HEK293 (cell line): ENCODE measurements around the gene SLC38A3.

ENCODE experiments used
- MZF1 ChIP-seq: fragments of 450-650 bp; formaldehyde crosslinking; IDR thresholded peaks from 2 replicates; pipeline ENCODE4 v1.5.1; 2017; ENCODE audit warnings: missing biosample characterization, missing genetic modification characterization, borderline replicate concordance
- ZBTB7A ChIP-seq: fragments of 450-650 bp; formaldehyde crosslinking; IDR thresholded peaks from 2 replicates; pipeline ENCODE4 v1.5.1; 2016; ENCODE audit warnings: low read depth, missing biosample characterization, missing genetic modification characterization
- ZEB2 ChIP-seq: fragments of 450-650 bp; formaldehyde crosslinking; IDR thresholded peaks from 2 replicates; pipeline ENCODE4 v1.5.1; 2016; ENCODE audit warnings: missing biosample characterization, missing genetic modification characterization
- ZNF274 ChIP-seq, 2 experiments: fragments of 200-500 bp in 1 of 2; fragments of 450-650 bp in 1 of 2; sonication (Bioruptor generic) in 1 of 2; formaldehyde crosslinking in 1 of 2; IDR thresholded peaks; 2 replicates each; pipeline versions ENCODE4 v1.5.1 to v1.6.1; 2014 to 2016; ENCODE audit warnings: borderline replicate concordance in 1 of 2, inconsistent platforms in 1 of 2, low read length in 1 of 2, missing biosample characterization in 1 of 2, missing genetic modification characterization in 1 of 2
- ZNF501 ChIP-seq: fragments of 450-650 bp; formaldehyde crosslinking; IDR thresholded peaks from 2 replicates; pipeline ENCODE4 v1.5.1; 2016; ENCODE audit warnings: missing biosample characterization, missing genetic modification characterization
- ZNF549 ChIP-seq: fragments of 450-650 bp; IDR thresholded peaks from 2 replicates; pipeline ENCODE4 v1.5.1; 2018; ENCODE audit warnings: missing biosample characterization, missing genetic modification characterization, mild to moderate bottlenecking, inconsistent platforms, moderate library complexity
- ZNF624 ChIP-seq: fragments of 450-650 bp; formaldehyde crosslinking; IDR thresholded peaks from 2 replicates; pipeline ENCODE4 v1.5.1; 2017; ENCODE audit warnings: missing biosample characterization, missing genetic modification characterization
- TF ChIP-seq, protein P1 (sequence below): fragments of 450-650 bp; formaldehyde crosslinking; conservative IDR thresholded peaks from 2 replicates; pipeline ENCODE4 v1.5.1; 2016; ENCODE audit warnings: low read depth, missing biosample characterization, missing genetic modification characterization
- TF ChIP-seq, protein P2 (sequence below): fragments of 450-650 bp; formaldehyde crosslinking; IDR thresholded peaks from 2 replicates; pipeline ENCODE4 v1.5.1; 2016; ENCODE audit warnings: missing biosample characterization, missing genetic modification characterization, borderline replicate concordance
- TF ChIP-seq, protein P3 (sequence below): fragments of 450-650 bp; formaldehyde crosslinking; IDR thresholded peaks from 2 replicates; pipeline ENCODE4 v1.5.1; 2016; ENCODE audit warnings: missing biosample characterization, missing genetic modification characterization
- TF ChIP-seq, protein P4 (sequence below): fragments of 450-650 bp; formaldehyde crosslinking; IDR thresholded peaks from 2 replicates; pipeline ENCODE4 v1.5.1; 2016; ENCODE audit warnings: missing biosample characterization, missing genetic modification characterization

DNA sequence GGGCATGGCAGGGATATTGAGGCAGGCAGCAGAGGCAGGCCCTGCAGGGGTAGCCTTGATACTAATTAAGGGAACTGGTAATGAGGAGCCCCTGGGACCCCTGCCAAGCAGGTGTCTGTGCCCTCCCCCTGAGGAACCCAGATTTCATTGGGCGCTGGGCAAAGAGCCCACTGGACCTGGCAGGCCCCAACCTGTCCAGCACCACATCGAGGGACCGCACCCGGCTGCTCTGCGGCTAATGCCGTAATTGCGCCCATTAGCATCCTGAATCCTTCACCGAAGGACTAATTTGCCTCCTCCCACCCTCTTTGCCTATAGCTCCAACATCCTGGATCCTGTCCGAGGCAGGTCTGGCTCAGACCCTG lies 50.2 kb downstream of the SLC38A3 start:
- TF ChIP-seq, protein P1, sequence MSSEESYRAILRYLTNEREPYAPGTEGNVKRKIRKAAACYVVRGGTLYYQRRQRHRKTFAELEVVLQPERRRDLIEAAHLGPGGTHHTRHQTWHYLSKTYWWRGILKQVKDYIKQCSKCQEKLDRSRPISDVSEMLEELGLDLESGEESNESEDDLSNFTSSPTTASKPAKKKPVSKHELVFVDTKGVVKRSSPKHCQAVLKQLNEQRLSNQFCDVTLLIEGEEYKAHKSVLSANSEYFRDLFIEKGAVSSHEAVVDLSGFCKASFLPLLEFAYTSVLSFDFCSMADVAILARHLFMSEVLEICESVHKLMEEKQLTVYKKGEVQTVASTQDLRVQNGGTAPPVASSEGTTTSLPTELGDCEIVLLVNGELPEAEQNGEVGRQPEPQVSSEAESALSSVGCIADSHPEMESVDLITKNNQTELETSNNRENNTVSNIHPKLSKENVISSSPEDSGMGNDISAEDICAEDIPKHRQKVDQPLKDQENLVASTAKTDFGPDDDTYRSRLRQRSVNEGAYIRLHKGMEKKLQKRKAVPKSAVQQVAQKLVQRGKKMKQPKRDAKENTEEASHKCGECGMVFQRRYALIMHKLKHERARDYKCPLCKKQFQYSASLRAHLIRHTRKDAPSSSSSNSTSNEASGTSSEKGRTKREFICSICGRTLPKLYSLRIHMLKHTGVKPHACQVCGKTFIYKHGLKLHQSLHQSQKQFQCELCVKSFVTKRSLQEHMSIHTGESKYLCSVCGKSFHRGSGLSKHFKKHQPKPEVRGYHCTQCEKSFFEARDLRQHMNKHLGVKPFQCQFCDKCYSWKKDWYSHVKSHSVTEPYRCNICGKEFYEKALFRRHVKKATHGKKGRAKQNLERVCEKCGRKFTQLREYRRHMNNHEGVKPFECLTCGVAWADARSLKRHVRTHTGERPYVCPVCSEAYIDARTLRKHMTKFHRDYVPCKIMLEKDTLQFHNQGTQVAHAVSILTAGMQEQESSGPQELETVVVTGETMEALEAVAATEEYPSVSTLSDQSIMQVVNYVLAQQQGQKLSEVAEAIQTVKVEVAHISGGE (tag by site-specific recombination), result no peak
- TF ChIP-seq MZF1 (tag by site-specific recombination), result no peak
- TF ChIP-seq, protein P2, sequence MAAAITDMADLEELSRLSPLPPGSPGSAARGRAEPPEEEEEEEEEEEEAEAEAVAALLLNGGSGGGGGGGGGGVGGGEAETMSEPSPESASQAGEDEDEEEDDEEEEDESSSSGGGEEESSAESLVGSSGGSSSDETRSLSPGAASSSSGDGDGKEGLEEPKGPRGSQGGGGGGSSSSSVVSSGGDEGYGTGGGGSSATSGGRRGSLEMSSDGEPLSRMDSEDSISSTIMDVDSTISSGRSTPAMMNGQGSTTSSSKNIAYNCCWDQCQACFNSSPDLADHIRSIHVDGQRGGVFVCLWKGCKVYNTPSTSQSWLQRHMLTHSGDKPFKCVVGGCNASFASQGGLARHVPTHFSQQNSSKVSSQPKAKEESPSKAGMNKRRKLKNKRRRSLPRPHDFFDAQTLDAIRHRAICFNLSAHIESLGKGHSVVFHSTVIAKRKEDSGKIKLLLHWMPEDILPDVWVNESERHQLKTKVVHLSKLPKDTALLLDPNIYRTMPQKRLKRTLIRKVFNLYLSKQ, result no peak
- TF ChIP-seq ZNF501 (tag by site-specific recombination), result no peak
- TF ChIP-seq, protein P3, sequence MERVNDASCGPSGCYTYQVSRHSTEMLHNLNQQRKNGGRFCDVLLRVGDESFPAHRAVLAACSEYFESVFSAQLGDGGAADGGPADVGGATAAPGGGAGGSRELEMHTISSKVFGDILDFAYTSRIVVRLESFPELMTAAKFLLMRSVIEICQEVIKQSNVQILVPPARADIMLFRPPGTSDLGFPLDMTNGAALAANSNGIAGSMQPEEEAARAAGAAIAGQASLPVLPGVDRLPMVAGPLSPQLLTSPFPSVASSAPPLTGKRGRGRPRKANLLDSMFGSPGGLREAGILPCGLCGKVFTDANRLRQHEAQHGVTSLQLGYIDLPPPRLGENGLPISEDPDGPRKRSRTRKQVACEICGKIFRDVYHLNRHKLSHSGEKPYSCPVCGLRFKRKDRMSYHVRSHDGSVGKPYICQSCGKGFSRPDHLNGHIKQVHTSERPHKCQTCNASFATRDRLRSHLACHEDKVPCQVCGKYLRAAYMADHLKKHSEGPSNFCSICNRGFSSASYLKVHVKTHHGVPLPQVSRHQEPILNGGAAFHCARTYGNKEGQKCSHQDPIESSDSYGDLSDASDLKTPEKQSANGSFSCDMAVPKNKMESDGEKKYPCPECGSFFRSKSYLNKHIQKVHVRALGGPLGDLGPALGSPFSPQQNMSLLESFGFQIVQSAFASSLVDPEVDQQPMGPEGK (tag by site-specific recombination), result no peak
- TF ChIP-seq ZBTB7A, result no peak
- TF ChIP-seq ZNF549 (tag by site-specific recombination), result no peak
- TF ChIP-seq ZEB2, result no peak
- TF ChIP-seq, protein P4, sequence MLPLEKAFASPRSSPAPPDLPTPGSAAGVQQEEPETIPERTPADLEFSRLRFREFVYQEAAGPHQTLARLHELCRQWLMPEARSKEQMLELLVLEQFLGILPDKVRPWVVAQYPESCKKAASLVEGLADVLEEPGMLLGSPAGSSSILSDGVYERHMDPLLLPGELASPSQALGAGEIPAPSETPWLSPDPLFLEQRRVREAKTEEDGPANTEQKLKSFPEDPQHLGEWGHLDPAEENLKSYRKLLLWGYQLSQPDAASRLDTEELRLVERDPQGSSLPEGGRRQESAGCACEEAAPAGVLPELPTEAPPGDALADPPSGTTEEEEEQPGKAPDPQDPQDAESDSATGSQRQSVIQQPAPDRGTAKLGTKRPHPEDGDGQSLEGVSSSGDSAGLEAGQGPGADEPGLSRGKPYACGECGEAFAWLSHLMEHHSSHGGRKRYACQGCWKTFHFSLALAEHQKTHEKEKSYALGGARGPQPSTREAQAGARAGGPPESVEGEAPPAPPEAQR (tag by site-specific recombination), result no peak
- no peak for TF ChIP-seq ZNF274 (IDR thresholded peaks at IDR 0.05; ENCODE audit: low read length)
- TF ChIP-seq ZNF274 (tag by site-specific recombination; IDR thresholded peaks at IDR 0.05; ENCODE audit: borderline replicate concordance), result no peak
- no peak for TF ChIP-seq ZNF624 (tag by site-specific recombination)
